ENCODE results near the gene TBC1D9.

GRCh38 chr4:140726776-140727500, 29.2 kb downstream of the TBC1D9 start:
- TF ChIP-seq POLR2A (IDR thresholded peaks at IDR 0.05; ENCODE audit: low read length) = no peak
- no peak for TF ChIP-seq GATA1 (IDR thresholded peaks at IDR 0.05; ENCODE audit: low read depth, low read length)
